D721Med (cell line): Measurements from ENCODE around the gene LRRK2.

ENCODE experiments used
- DNase-seq: peaks from one replicate; pipeline ENCODE4 v3.0.0; 2011; ENCODE audit warnings: low spot score; ENCODE audit not compliant: insufficient read length
- FAIRE-seq: peaks from 2 replicates; lab custom pipeline; 2011; peaks lifted over from hg19 to GRCh38; lab: Jason Lieb, UNC
- TF ChIP-seq, protein P1 (sequence below): IDR thresholded peaks from 2 replicates; pipeline ENCODE4 v1.5.1; 2012; ENCODE audit warnings: mild to moderate bottlenecking, control low read depth; ENCODE audit not compliant: insufficient read depth; ENCODE audit errors: missing control alignments

The LRRK2 gene

DNA sequence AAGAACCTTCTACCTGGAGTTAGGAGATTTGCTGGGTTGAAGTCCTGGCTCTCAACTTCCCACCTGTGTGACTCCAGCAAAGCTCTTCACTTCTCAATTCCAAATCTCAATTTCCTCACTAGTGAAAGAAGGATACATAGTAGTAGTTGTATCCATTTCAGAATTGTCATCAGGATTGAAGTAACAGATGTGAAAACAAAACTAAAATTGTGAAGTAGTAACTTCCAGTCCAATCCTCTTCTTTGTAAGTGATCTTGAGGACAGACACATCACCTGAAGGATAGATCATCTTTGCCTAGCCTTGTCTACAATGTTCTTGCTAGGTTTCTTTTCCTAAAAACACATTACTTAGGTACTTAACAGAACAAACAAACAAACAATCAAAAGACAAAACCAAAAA, 1.2 kb upstream of the LRRK2 start:
- TF ChIP-seq, protein P1, sequence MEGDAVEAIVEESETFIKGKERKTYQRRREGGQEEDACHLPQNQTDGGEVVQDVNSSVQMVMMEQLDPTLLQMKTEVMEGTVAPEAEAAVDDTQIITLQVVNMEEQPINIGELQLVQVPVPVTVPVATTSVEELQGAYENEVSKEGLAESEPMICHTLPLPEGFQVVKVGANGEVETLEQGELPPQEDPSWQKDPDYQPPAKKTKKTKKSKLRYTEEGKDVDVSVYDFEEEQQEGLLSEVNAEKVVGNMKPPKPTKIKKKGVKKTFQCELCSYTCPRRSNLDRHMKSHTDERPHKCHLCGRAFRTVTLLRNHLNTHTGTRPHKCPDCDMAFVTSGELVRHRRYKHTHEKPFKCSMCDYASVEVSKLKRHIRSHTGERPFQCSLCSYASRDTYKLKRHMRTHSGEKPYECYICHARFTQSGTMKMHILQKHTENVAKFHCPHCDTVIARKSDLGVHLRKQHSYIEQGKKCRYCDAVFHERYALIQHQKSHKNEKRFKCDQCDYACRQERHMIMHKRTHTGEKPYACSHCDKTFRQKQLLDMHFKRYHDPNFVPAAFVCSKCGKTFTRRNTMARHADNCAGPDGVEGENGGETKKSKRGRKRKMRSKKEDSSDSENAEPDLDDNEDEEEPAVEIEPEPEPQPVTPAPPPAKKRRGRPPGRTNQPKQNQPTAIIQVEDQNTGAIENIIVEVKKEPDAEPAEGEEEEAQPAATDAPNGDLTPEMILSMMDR = no peak
- DNase-seq = no peak
- FAIRE-seq = no peak

DNA sequence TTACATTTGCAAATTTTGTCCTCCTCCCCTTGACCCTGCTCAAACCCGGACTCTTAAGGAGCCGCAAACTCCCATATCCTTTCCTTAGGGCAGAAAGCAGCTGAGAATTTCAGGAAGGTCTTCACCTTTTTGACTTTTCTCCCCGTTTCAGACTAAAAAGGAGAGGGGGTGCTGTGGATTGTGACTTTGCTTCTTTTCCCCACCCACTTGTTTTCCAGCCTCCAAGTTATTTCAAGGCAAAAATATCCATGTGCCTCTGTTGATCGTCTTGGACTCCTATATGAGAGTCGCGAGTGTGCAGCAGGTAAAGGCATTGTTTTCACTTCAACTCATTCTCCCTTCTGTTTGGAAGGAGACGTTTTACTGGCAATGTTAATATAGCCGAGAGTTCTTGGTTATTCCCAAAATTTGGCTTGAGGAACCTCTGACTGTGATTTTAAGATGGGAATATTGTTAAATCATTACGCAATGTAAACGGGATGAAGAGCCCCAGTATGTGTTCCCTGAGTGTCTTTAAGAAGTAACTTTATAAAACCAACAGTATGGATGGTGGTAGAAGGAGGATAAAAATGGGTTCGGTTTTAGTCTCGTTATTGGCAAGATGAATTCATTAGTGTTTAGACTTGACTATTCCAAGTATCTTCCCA, 663 bp downstream of the LRRK2 start:
- TF ChIP-seq, protein P1 = no peak
- FAIRE-seq (no peak), DNase-seq (no peak)

DNA sequence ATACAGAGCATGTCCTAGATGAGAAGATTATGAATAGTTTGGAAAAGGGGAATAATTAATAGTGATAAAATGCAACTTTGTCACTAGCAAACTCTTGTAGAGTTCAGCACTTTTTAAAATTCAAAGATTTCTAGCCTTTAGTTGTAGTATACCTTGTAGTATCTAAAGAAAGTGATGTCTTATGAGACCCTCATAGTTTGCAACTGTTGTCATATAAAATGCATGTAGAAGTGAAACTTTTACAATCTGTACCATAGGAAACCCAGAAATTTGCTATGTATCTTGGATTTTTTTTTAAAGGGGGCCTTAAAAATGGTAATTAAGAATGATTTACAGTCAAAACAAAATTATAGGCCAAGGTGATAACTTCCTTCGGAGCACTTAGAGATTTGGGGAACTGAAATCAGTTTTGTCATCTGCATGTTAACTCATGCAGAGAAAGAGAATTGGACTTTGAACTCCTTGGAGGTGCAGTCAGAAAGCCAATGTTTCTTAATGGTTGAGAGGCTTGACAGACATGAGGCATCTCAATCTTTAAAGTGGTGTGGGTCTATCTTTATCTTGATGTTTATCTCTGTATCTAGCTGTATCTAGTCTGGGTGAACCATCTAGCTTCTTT, 1.3 kb downstream of the LRRK2 start:
- FAIRE-seq (no peak), DNase-seq (no peak)
- TF ChIP-seq, protein P1 = no peak

DNA sequence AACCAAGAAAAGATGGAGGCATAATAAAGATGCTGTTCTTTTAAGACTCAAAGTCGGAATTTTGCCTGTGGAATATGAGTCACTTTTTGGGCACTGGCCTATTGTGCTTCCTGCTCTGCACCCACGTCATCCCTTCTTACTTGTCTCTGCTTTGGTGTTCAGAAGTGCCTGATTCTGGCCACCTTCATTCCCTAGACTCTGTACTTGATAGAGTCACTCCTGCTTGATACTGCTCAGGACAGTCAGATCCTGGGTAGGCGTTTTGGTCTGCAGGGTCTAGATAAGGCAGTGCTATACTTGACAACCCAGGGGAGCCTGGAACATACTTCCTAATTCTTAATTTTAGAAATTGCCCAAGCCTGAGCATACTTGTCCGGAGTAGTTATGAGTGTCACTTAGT, 1.9 kb downstream of the LRRK2 start:
- FAIRE-seq (no peak), DNase-seq (no peak)
- TF ChIP-seq, protein P1 = no peak

DNA sequence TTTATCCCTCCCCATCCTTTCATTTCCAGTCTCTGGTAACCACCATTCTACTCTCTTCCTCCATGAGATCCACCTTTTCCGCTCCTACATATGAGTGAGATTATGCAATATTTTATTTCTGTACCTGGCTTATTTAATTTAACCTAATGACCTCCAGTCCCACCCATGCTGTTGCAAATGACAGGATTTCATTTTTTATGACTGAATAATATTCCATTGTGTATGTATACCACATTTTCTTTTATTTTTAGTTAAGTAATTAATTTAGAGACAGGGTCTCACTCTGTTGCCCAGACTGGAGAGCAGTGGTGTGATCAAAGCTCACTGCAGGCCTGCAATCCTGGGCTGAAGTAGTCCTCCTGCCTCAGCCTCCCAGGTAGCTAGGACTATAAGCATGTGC, 2.6 kb downstream of the LRRK2 start:
- DNase-seq (no peak), FAIRE-seq (no peak)
- TF ChIP-seq, protein P1 = no peak

DNA sequence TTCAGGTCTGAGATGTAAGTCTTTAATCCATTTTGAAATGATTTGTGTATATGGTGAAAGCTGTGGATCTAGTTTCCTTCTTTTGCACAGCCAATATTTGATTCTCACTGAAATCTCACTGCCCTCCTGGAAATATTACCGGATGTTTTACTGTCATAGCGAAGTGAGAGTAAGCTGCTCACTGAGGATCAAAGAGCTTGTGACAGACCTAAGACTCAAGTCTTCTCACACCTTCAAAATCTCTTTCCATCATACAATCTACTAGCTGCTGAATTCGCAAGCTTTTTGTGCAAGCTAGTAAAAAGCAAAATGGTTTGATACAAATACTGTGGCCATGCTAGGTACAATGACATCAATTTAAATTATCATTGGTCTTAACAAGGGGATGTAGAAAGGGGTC, 3.9 kb downstream of the LRRK2 start:
- FAIRE-seq = no peak
- TF ChIP-seq, protein P1 = no peak
- no peak for DNase-seq
